ENCODE results near the gene SLC6A13. TPM values are rescaled to one million over a fixed set of nuclear protein-coding genes. Genes with fewer than 3 reads are reported as not detected.

SLC6A13 gene
- total RNA-seq, 4 donors from 2014 or later, result 5.0 to 24.9 (median 8.8) TPM

- Histone ChIP-seq H3K27ac (peak overlapping the region; percentile 70 to 86 (median 83)), H3K36me3 (no peaks in the 10 kb centered on the region), H3K4me1 (peaks cover 25 to 47% of the 10 kb centered on the region in 2 donors), H3K27me3 (no peaks in the 10 kb centered on the region), H3K9me3 (no peaks in the 10 kb centered on the region), H3K4me3 (replicated peaks in 1 of 3) (peak overlapping the region in 1 of 3 donors; percentile 35)
- TF ChIP-seq CTCF (IDR thresholded peaks at IDR 0.05) (peak in 3 of 6 experiments; percentile 1 to 31 (median 25)), POLR2A (IDR thresholded peaks at IDR 0.05) (peak in 1 of 2 donors; percentile 45)
- intact Hi-C loops (cut with DNase I), result no loop called here
- DNase-seq, result peak; percentile 67 to 69
- WGBS, 2 donors, result 55 to 58% methylated on average over 50 to 71 of the region's 84 CpGs
Observed at GRCh38 chr12:203462-204260, 59.0 kb downstream of the SLC6A13 start.

- Histone ChIP-seq H3K36me3 (no peaks in the 10 kb centered on the region), H3K4me3 (replicated peaks in 1 of 3) (peak overlapping the region in 1 of 3 donors; percentile 35), H3K9me3 (no peaks in the 10 kb centered on the region), H3K27ac (peak overlapping the region; percentile 70 to 86 (median 83)), H3K4me1 (peaks cover 25 to 53% of the 10 kb centered on the region in 2 donors), H3K27me3 (no peaks in the 10 kb centered on the region)
- DNase-seq, result no peak
- TF ChIP-seq POLR2A (IDR thresholded peaks at IDR 0.05), result no peak
- TF ChIP-seq CTCF (IDR thresholded peaks at IDR 0.05), result no peak
- WGBS, 2 donors, result 67 to 73% methylated on average over 16 of the region's 16 CpGs
- intact Hi-C loops (cut with DNase I), result no loop called here
Observed at GRCh38 chr12:203074-203461, 59.6 kb downstream of the SLC6A13 start.

- H3K9me3 ChIP-seq, result no peaks in the 10 kb centered on the region
- TF ChIP-seq CTCF (IDR thresholded peaks at IDR 0.05), result no peak
- TF ChIP-seq POLR2A (IDR thresholded peaks at IDR 0.05), result peak in 1 of 2 donors; percentile 70
- H3K27me3 ChIP-seq, result no peaks in the 10 kb centered on the region
- H3K4me3 ChIP-seq (replicated peaks in 1 of 3), result no peak overlapping the region
- peaks cover 25 to 53% of the 10 kb centered on the region in 2 donors for H3K4me1 ChIP-seq
- intact Hi-C loops (cut with DNase I), result no loop called here
- peak overlapping the region; percentile 70 to 86 (median 83) for H3K27ac ChIP-seq
- WGBS, 2 donors, result 18 to 22% methylated on average over 15 of the region's 15 CpGs
- DNase-seq, result peak; percentile 94 to 95
- no peaks in the 10 kb centered on the region for H3K36me3 ChIP-seq
Observed at GRCh38 chr12:202081-202731, 60.4 kb downstream of the SLC6A13 start.

DNA sequence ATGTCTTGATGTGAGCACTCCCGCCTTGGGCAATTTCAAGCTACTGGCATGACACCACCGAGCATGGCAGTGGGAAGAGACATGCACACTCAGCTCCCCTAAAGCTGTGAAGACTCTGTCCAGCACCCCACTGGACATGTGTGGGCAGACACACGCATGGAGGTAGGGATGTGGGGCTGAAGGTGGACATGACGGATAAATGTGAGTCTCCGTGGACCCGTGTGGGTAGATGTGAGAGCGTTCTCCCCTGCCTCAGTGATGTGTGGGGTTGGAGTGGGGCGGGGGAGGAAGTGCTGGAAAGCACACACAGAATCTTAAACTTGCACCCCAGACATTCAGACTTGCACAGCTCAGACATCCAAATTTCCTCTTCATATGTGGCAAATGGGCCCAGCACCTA, 61.3 kb downstream of the SLC6A13 start:
- intact Hi-C loops (cut with DNase I), result no loop called here
- 86 to 88% methylated on average over 8 of the region's 8 CpGs for WGBS, 2 donors
- H3K27me3 ChIP-seq, result no peaks in the 10 kb centered on the region
- no peaks in the 10 kb centered on the region for H3K9me3 ChIP-seq
- no peak for DNase-seq
- no peak overlapping the region for H3K4me3 ChIP-seq (replicated peaks in 1 of 3)
- H3K4me1 ChIP-seq, result peaks cover 25 to 53% of the 10 kb centered on the region in 2 donors
- H3K36me3 ChIP-seq, result no peaks in the 10 kb centered on the region
- TF ChIP-seq POLR2A (IDR thresholded peaks at IDR 0.05) (no peak), CTCF (IDR thresholded peaks at IDR 0.05) (no peak)
- peak overlapping the region; percentile 70 to 86 (median 83) for H3K27ac ChIP-seq

- Histone ChIP-seq H3K4me3 (replicated peaks in 1 of 3) (no peak overlapping the region), H3K27me3 (no peaks in the 10 kb centered on the region), H3K9me3 (no peaks in the 10 kb centered on the region), H3K4me1 (peaks cover 13 to 41% of the 10 kb centered on the region in 2 donors), H3K36me3 (no peaks in the 10 kb centered on the region), H3K27ac (no peak overlapping the region)
- no peak for DNase-seq
- 32 to 45% methylated on average over 5 to 9 of the region's 9 CpGs for WGBS, 2 donors
- intact Hi-C loops (cut with DNase I), result no loop called here
- no peak for TF ChIP-seq CTCF (IDR thresholded peaks at IDR 0.05)
- TF ChIP-seq POLR2A (IDR thresholded peaks at IDR 0.05), result no peak
Observed at GRCh38 chr12:198705-199104, 63.9 kb downstream of the SLC6A13 start.
